ENCODE results near the gene TENM4.
A peak's percentile ranks its signal among the peaks of the same experiment; 100 is the strongest.

The TENM4 gene

GRCh38 chr11:79078456-79078855, 362.4 kb downstream of the TENM4 start:
- no peak for DNase-seq

- no peak for DNase-seq
These were observed 363.0 kb downstream of the TENM4 start for GRCh38 chr11:79077702-79078330.

- DNase-seq: no peak
These were observed 364.2 kb downstream of the TENM4 start for GRCh38 chr11:79076526-79077115.

GRCh38 chr11:79074547-79074946, 366.3 kb downstream of the TENM4 start:
- DNase-seq: no peak

GRCh38 chr11:79071190-79071589, 369.6 kb downstream of the TENM4 start:
- DNase-seq: no peak

GRCh38 chr11:79070518-79070917, 370.3 kb downstream of the TENM4 start:
- DNase-seq: no peak

- DNase-seq: no peak
These were observed 371.3 kb downstream of the TENM4 start for GRCh38 chr11:79069504-79069903.

GRCh38 chr11:79068356-79068755, 372.5 kb downstream of the TENM4 start:
- DNase-seq: no peak

GRCh38 chr11:79067352-79067679, 373.5 kb downstream of the TENM4 start:
- DNase-seq: no peak

GRCh38 chr11:79066456-79067351, 374.1 kb downstream of the TENM4 start:
- DNase-seq: no peak

- DNase-seq: peak; percentile 80
These were observed 377.7 kb downstream of the TENM4 start for GRCh38 chr11:79062814-79063762.

GRCh38 chr11:79060081-79060953, 380.5 kb downstream of the TENM4 start:
- no peak for DNase-seq

- DNase-seq: no peak
These were observed 381.7 kb downstream of the TENM4 start for GRCh38 chr11:79059141-79059540.

- DNase-seq: no peak
These were observed 384.8 kb downstream of the TENM4 start for GRCh38 chr11:79055856-79056631.

GRCh38 chr11:79054636-79055035, 386.2 kb downstream of the TENM4 start:
- DNase-seq: no peak

GRCh38 chr11:79052544-79052943, 388.3 kb downstream of the TENM4 start:
- no peak for DNase-seq

- DNase-seq: no peak
These were observed 390.0 kb downstream of the TENM4 start for GRCh38 chr11:79050786-79051185.

GRCh38 chr11:79049741-79050179, 391.1 kb downstream of the TENM4 start:
- no peak for DNase-seq

- no peak for DNase-seq
These were observed 392.9 kb downstream of the TENM4 start for GRCh38 chr11:79047980-79048379.

GRCh38 chr11:79047321-79047720, 393.5 kb downstream of the TENM4 start:
- no peak for DNase-seq

GRCh38 chr11:79046366-79046765, 394.5 kb downstream of the TENM4 start:
- DNase-seq: no peak

All from NCI-H1694 (cell line).